ENCODE results near the gene MKNK2. TPM values are rescaled to one million over a fixed set of nuclear protein-coding genes. Genes with fewer than 3 reads are reported as not detected.
A peak's percentile ranks its signal among the peaks of the same experiment; 100 is the strongest.

Gene MKNK2
- total RNA-seq, 1 donor from 2014 or later: 246 TPM

GRCh38 chr19:2058570-2059421, 7.8 kb upstream of the MKNK2 start:
- DNase-seq (ENCODE audit: low spot score): no peak

- no peak for DNase-seq (ENCODE audit: low spot score)
Observed at GRCh38 chr19:2057484-2058469, 6.7 kb upstream of the MKNK2 start.

- no peak for DNase-seq (ENCODE audit: low spot score)
Observed at GRCh38 chr19:2056837-2057192, 5.8 kb upstream of the MKNK2 start.

- peak; percentile 62 for DNase-seq (ENCODE audit: low spot score)
Observed at GRCh38 chr19:2055931-2056836, 5.1 kb upstream of the MKNK2 start.

GRCh38 chr19:2054763-2055162, 3.7 kb upstream of the MKNK2 start:
- no peak for DNase-seq (ENCODE audit: low spot score)

GRCh38 chr19:2053601-2054389, 2.8 kb upstream of the MKNK2 start:
- peak; percentile 70 for DNase-seq (ENCODE audit: low spot score)

- no peak for DNase-seq (ENCODE audit: low spot score)
Observed at GRCh38 chr19:2051773-2052704, 995 bp upstream of the MKNK2 start.

- no peak for DNase-seq (ENCODE audit: low spot score)
Observed at GRCh38 chr19:2050349-2050990, 574 bp downstream of the MKNK2 start.

- peak; percentile 87 for DNase-seq (ENCODE audit: low spot score)
Observed at GRCh38 chr19:2049741-2050348, 1.2 kb downstream of the MKNK2 start.

- DNase-seq (ENCODE audit: low spot score): no peak
Observed at GRCh38 chr19:2048959-2049740, 1.9 kb downstream of the MKNK2 start.

- no peak for DNase-seq (ENCODE audit: low spot score)
Observed at GRCh38 chr19:2048104-2048958, 2.7 kb downstream of the MKNK2 start.

- DNase-seq (ENCODE audit: low spot score): peak; percentile 55
Observed at GRCh38 chr19:2047449-2048103, 3.5 kb downstream of the MKNK2 start.

GRCh38 chr19:2047076-2047448, 4.0 kb downstream of the MKNK2 start:
- no peak for DNase-seq (ENCODE audit: low spot score)

GRCh38 chr19:2046046-2046907, 4.8 kb downstream of the MKNK2 start:
- DNase-seq (ENCODE audit: low spot score): no peak

GRCh38 chr19:2045501-2046045, 5.5 kb downstream of the MKNK2 start:
- no peak for DNase-seq (ENCODE audit: low spot score)
